ENCODE measurements around the gene TBX6. TPM values are rescaled to one million over a fixed set of nuclear protein-coding genes. Genes with fewer than 3 reads are reported as not detected.

The TBX6 gene
- total RNA-seq, 2 donors from 2014 or later = 3.0 to 6.3 TPM

DNA sequence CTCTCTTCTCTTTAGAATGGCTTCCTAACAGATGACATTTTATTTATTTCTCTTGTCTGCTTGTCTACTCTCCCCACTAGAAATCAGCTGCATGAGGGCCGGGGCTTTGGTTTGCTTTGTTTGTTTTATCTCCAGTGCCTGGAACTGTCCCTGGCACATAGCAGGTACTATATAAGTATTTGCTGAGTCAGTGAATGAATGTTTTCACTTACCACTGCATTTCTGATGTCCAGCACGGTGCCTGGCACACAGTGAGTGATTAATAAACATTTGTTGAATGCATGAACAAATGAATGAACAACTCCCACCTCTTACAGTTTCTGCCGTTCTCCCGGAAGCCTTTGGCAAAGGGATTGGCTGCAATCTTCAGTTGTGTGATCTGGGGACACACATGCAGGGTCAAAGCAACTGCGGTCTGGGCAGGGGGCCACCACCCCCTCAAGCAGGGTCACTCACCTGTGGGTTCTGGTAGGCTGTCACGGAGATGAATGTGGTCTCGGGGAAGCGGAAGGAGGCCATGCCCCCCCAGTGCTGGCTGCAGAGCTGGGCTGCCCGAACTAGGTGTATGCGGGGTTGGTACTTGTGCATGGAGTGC, 3.4 kb downstream of the TBX6 start:
- no peaks in the 10 kb centered on the region for H3K9me3 Mint-ChIP-seq
- H3K27ac Mint-ChIP-seq = peak overlapping the region; percentile 68
- Histone ChIP-seq H3K4me3 (ENCODE audit: low read length) (no peak overlapping the region), H3K9ac (ENCODE audit: extremely low read depth, low read length, poor library complexity, severe bottlenecking) (no peak overlapping the region), H3K27ac (ENCODE audit: low read depth, low read length) (no peak overlapping the region), H3K9me3 (ENCODE audit: control insufficient read depth, low read length) (no peaks in the 10 kb centered on the region), H3K4me1 (ENCODE audit: control insufficient read depth, insufficient read depth, low read length) (peaks cover 6% of the 10 kb centered on the region), H3K27me3 (ENCODE audit: control insufficient read depth, insufficient read depth, low read length, poor library complexity, severe bottlenecking) (no peaks in the 10 kb centered on the region), H3K36me3 (ENCODE audit: control insufficient read depth, insufficient read depth, low read length) (peaks cover 31% of the 10 kb centered on the region)
- H3K4me1 Mint-ChIP-seq = peaks cover 9% of the 10 kb centered on the region
- DNase-seq = no peak
- H3K4me3 Mint-ChIP-seq = no peak overlapping the region
- WGBS, 2 experiments (ENCODE audit: insufficient coverage in 1 of 2, insufficient read length in 1 of 2) = 85 to 88% methylated on average over 6 to 10 of the region's 10 CpGs
- TF ChIP-seq, protein P1, sequence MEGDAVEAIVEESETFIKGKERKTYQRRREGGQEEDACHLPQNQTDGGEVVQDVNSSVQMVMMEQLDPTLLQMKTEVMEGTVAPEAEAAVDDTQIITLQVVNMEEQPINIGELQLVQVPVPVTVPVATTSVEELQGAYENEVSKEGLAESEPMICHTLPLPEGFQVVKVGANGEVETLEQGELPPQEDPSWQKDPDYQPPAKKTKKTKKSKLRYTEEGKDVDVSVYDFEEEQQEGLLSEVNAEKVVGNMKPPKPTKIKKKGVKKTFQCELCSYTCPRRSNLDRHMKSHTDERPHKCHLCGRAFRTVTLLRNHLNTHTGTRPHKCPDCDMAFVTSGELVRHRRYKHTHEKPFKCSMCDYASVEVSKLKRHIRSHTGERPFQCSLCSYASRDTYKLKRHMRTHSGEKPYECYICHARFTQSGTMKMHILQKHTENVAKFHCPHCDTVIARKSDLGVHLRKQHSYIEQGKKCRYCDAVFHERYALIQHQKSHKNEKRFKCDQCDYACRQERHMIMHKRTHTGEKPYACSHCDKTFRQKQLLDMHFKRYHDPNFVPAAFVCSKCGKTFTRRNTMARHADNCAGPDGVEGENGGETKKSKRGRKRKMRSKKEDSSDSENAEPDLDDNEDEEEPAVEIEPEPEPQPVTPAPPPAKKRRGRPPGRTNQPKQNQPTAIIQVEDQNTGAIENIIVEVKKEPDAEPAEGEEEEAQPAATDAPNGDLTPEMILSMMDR (conservative IDR thresholded peaks at IDR 0.05) = no peak
- H3K27me3 Mint-ChIP-seq (ENCODE audit: insufficient read depth) = no peaks in the 10 kb centered on the region
- H3K36me3 Mint-ChIP-seq (ENCODE audit: low read depth) = peaks cover 30% of the 10 kb centered on the region

DNA sequence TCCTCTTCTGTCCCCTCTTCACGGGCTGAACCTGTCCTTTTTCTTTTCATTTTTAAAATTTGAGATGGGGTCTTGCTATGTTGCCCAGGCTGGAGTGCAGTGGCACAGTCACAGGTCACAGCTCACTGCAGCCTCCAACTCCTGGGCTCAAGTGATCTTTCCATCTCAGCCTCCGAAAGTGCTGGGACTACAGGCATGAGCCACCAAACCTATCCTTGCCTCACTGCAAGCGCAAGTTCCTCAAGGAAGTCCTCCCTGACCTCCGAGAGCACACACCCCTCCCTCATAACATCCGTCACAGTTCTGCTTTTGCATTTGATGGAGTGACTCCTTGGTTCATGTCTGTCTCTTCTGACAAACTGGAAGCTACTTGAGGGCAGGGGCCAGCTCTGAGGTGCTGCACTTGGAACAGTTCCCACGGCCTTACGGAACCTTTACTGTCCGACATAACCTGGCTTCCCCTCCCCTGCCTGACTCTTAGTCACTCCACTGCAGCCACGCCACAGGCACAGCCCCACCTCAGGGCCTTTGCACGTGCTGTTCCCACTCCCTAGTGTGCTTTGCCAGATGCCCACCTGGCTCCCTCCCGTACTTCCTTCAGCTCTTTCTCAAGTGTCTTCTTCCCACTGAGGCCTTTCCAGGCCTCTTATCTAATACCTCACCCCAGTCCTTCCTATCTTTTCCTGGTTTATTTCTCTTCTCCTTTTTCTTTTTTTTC, 4.4 kb downstream of the TBX6 start:
- Histone ChIP-seq H3K36me3 (ENCODE audit: control insufficient read depth, insufficient read depth, low read length) (peaks cover 40% of the 10 kb centered on the region), H3K27ac (ENCODE audit: low read depth, low read length) (no peak overlapping the region), H3K4me1 (ENCODE audit: control insufficient read depth, insufficient read depth, low read length) (peaks cover 6% of the 10 kb centered on the region), H3K9ac (ENCODE audit: extremely low read depth, low read length, poor library complexity, severe bottlenecking) (no peak overlapping the region), H3K9me3 (ENCODE audit: control insufficient read depth, low read length) (no peaks in the 10 kb centered on the region), H3K27me3 (ENCODE audit: control insufficient read depth, insufficient read depth, low read length, poor library complexity, severe bottlenecking) (no peaks in the 10 kb centered on the region), H3K4me3 (ENCODE audit: low read length) (no peak overlapping the region)
- Mint-ChIP-seq H3K27ac (peak overlapping the region; percentile 32), H3K4me1 (peaks cover 4% of the 10 kb centered on the region), H3K27me3 (ENCODE audit: insufficient read depth) (no peaks in the 10 kb centered on the region), H3K36me3 (ENCODE audit: low read depth) (peaks cover 36% of the 10 kb centered on the region), H3K9me3 (no peaks in the 10 kb centered on the region), H3K4me3 (no peak overlapping the region)
- TF ChIP-seq, protein P1 (conservative IDR thresholded peaks at IDR 0.05) = no peak
- DNase-seq = no peak
- 93 to 97% methylated on average over 8 to 11 of the region's 11 CpGs for WGBS, 2 experiments (ENCODE audit: insufficient coverage in 1 of 2, insufficient read length in 1 of 2)

GRCh38 chr16:30086291-30087140, 5.2 kb downstream of the TBX6 start:
- H3K27ac Mint-ChIP-seq = no peak overlapping the region
- DNase-seq = no peak
- H3K27me3 Mint-ChIP-seq (ENCODE audit: insufficient read depth) = no peaks in the 10 kb centered on the region
- no peak overlapping the region for H3K27ac ChIP-seq (ENCODE audit: low read depth, low read length)
- no peaks in the 10 kb centered on the region for H3K9me3 ChIP-seq (ENCODE audit: control insufficient read depth, low read length)
- peaks cover 43% of the 10 kb centered on the region for H3K36me3 Mint-ChIP-seq (ENCODE audit: low read depth)
- H3K27me3 ChIP-seq (ENCODE audit: control insufficient read depth, insufficient read depth, low read length, poor library complexity, severe bottlenecking) = no peaks in the 10 kb centered on the region
- peaks cover 6% of the 10 kb centered on the region for H3K4me1 ChIP-seq (ENCODE audit: control insufficient read depth, insufficient read depth, low read length)
- no peak overlapping the region for H3K4me3 Mint-ChIP-seq
- no peak overlapping the region for H3K4me3 ChIP-seq (ENCODE audit: low read length)
- peaks cover 45% of the 10 kb centered on the region for H3K36me3 ChIP-seq (ENCODE audit: control insufficient read depth, insufficient read depth, low read length)
- WGBS, 2 experiments (ENCODE audit: insufficient coverage in 1 of 2, insufficient read length in 1 of 2) = 96% methylated on average over 11 to 27 of the region's 27 CpGs
- no peaks in the 10 kb centered on the region for H3K9me3 Mint-ChIP-seq
- no peak overlapping the region for H3K9ac ChIP-seq (ENCODE audit: extremely low read depth, low read length, poor library complexity, severe bottlenecking)
- TF ChIP-seq, protein P1 (conservative IDR thresholded peaks at IDR 0.05) = no peak
- no peaks in the 10 kb centered on the region for H3K4me1 Mint-ChIP-seq

Measured in endodermal cell (in vitro differentiated cells).